OCI-LY7 (cell line): ENCODE data around the gene ACE. TPM values are rescaled to one million over a fixed set of nuclear protein-coding genes. Genes with fewer than 3 reads are reported as not detected.

Experiments
- BruUV-seq: library from RNA; stranded (reverse); fragments of 400-500 nt; replicated peaks from 2 replicates; lab custom pipeline; 2021; lab: Mats Ljungman, UMichigan
- CTCF ChIA-PET: fragments of 300-600 bp; sonication (Branson Sonifier 250); formaldehyde crosslinking; loops from one replicate; lab custom pipeline; 2022; ENCODE audit warnings: antibody characterized with exemption; ENCODE audit not compliant: unreplicated experiment; lab: Charles Lee
- POLR2A ChIA-PET: fragments of 300-600 bp; sonication (Branson Sonifier 250); formaldehyde crosslinking; loops from one replicate; lab custom pipeline; 2022; ENCODE audit warnings: antibody characterized with exemption; lab: Charles Lee
- DNase-seq: peaks from one replicate; pipeline ENCODE4 v3.0.0-alpha.2; 2015; ENCODE audit warnings: low spot score
- H2AFZ ChIP-seq: fragments of 200-600 bp; sonication (generic), shearing (Covaris generic); 2 replicates; pipeline ENCODE4 v1.6.1; 2014; ENCODE audit warnings: mild to moderate bottlenecking, antibody characterized with exemption, low read length, moderate library complexity
- H3K27ac ChIP-seq: fragments of 200-600 bp; sonication (generic); 2 replicates; pipeline ENCODE4 v1.5.1; 2014; ENCODE audit warnings: mixed run types, low read depth, mild to moderate bottlenecking, moderate library complexity, low read length, inconsistent platforms; ENCODE audit not compliant: poor library complexity, severe bottlenecking
- H3K36me3 ChIP-seq: fragments of 200-600 bp; sonication (generic); 2 replicates; pipeline ENCODE4 v1.6.1; 2014; ENCODE audit warnings: mild to moderate bottlenecking, antibody characterized with exemption, low read length, moderate library complexity, mixed read lengths; ENCODE audit not compliant: insufficient read depth
- H3K4me1 ChIP-seq: fragments of 200-600 bp; sonication (generic); 2 replicates; pipeline ENCODE4 v1.5.1; 2014; ENCODE audit warnings: mild to moderate bottlenecking, low read length; ENCODE audit not compliant: insufficient read depth, poor library complexity, severe bottlenecking
- H3K4me2 ChIP-seq: fragments of 200-600 bp; sonication (generic); 2 replicates; pipeline ENCODE4 v1.6.1; 2014; ENCODE audit warnings: mild to moderate bottlenecking, low read length
- H3K4me3 ChIP-seq: fragments of 200-600 bp; sonication (generic); 2 replicates; pipeline ENCODE4 v1.5.1; 2014; ENCODE audit warnings: mild to moderate bottlenecking, low read depth, low read length; ENCODE audit not compliant: poor library complexity, severe bottlenecking
- H3K79me2 ChIP-seq: fragments of 200-600 bp; sonication (generic); 2 replicates; pipeline ENCODE4 v1.6.1; 2016; ENCODE audit warnings: low read depth, mild to moderate bottlenecking, low read length, moderate library complexity, mixed read lengths; ENCODE audit not compliant: insufficient read depth
- H3K9me2 ChIP-seq: fragments of 200-600 bp; sonication (generic); 2 replicates; pipeline ENCODE4 v1.6.1; 2016; ENCODE audit warnings: mild to moderate bottlenecking, low read length, mixed read lengths; ENCODE audit not compliant: insufficient read depth
- H3K9me3 ChIP-seq: fragments of 200-600 bp; sonication (generic); 2 replicates; pipeline ENCODE4 v1.6.1; 2014; ENCODE audit warnings: mild to moderate bottlenecking, mixed run types, low read length, mixed read lengths
- H4K20me1 ChIP-seq: fragments of 200-600 bp; sonication (generic); 2 replicates; pipeline ENCODE4 v1.6.1; 2014; ENCODE audit warnings: mild to moderate bottlenecking, antibody characterized with exemption, low read length, moderate library complexity, mixed read lengths; ENCODE audit not compliant: insufficient read depth
- EZH2phosphoT487 ChIP-seq: fragments of 200-600 bp; sonication (generic); IDR thresholded peaks from 2 replicates; pipeline ENCODE4 v1.6.1; 2018; ENCODE audit warnings: low read depth, borderline replicate concordance, mild to moderate bottlenecking, mixed run types, antibody characterized with exemption, low read length, moderate library complexity, mixed read lengths
- intact Hi-C: fragments of 100-400 bp; cut with micrococcal nuclease; formaldehyde crosslinking; loops from one replicate; pipeline ENCODE4 v1.10.0; 2022; ENCODE audit not compliant: unreplicated experiment
- total RNA-seq, 2 experiments: library from RNA; depleted of rRNA in 1 of 2; stranded (reverse); fragments of >200 nt in 1 of 2; shearing (Covaris generic) in 1 of 2; gene quantifications; 2 replicates each; pipeline ENCODE4 v1.2.3, GENCODE V29; 2014 to 2022
- TF ChIP-seq, protein P1 (sequence below): fragments of 200-600 bp; sonication (generic); conservative IDR thresholded peaks from 2 replicates; pipeline ENCODE4 v1.5.1; 2014; ENCODE audit warnings: mild to moderate bottlenecking, antibody characterized with exemption, low read length, moderate library complexity, mixed read lengths

The ACE gene
- total RNA-seq, 2 experiments from 2014 or later, result 2.3 to 5.1 TPM

DNA sequence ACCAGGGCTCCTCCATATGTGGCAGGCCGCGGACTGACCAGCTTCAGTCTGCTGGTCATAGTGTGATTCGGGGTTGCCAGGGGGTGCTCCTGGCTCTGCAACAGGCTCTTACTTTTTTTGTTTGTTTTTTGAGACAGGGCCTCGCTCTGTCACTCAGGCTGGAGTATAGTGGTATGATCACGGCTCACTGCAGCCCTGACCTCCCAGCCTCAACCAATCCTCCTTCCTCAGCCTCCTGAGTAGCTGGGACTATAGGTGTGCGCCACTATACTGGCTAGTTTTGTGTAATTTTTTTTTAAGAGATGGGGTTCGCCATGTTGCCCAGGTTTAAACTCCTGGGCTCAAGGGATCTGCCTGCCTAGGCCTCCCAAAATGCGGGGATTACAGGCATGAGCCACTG, 34.5 kb downstream of the ACE start:
- ChIA-PET POLR2A (no interaction called here), CTCF (no interaction called here)

DNA sequence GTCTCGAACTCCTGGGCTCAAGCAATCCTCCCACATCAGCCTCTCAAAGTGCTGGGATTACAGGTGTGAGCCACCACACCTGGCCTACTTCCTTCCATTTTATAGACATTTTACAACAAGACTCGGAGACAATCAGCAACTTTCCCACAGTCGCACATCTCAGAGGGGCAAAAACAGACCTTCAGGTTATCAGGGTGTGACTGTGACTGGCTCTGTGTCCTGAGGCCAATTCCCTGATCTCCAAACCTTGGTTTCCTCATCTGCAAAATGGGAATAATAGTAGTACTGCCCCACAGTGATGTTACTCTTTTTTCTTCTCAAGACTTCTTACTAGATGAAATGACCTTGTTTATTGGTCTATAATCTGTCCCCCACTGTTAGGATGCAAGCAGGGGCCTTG, 35.5 kb downstream of the ACE start:
- no peaks in the 10 kb centered on the region for H4K20me1 ChIP-seq
- no TSS peak for BruUV-seq
- H3K79me2 ChIP-seq, result no peaks in the 10 kb centered on the region
- no peaks in the 10 kb centered on the region for H3K9me2 ChIP-seq
- TF ChIP-seq, protein P1, sequence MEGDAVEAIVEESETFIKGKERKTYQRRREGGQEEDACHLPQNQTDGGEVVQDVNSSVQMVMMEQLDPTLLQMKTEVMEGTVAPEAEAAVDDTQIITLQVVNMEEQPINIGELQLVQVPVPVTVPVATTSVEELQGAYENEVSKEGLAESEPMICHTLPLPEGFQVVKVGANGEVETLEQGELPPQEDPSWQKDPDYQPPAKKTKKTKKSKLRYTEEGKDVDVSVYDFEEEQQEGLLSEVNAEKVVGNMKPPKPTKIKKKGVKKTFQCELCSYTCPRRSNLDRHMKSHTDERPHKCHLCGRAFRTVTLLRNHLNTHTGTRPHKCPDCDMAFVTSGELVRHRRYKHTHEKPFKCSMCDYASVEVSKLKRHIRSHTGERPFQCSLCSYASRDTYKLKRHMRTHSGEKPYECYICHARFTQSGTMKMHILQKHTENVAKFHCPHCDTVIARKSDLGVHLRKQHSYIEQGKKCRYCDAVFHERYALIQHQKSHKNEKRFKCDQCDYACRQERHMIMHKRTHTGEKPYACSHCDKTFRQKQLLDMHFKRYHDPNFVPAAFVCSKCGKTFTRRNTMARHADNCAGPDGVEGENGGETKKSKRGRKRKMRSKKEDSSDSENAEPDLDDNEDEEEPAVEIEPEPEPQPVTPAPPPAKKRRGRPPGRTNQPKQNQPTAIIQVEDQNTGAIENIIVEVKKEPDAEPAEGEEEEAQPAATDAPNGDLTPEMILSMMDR, result no peak
- no peak for TF ChIP-seq EZH2phosphoT487
- H3K4me3 ChIP-seq, result no peak overlapping the region
- no peak for DNase-seq
- no peak overlapping the region for H3K4me2 ChIP-seq
- POLR2A ChIA-PET, result interaction anchor here (0.7 kb wide), 1 partner anchor 127 kb away, joined by 3 read pairs; no protein-coding TSS in a partner anchor
- CTCF ChIA-PET, result no interaction called here
- intact Hi-C loops, result no loop called here
- H2AFZ ChIP-seq, result no peak overlapping the region
- H3K9me3 ChIP-seq, result no peaks in the 10 kb centered on the region
- no peaks in the 10 kb centered on the region for H3K4me1 ChIP-seq
- H3K36me3 ChIP-seq, result no peaks in the 10 kb centered on the region
- no peak overlapping the region for H3K27ac ChIP-seq

More for the DNA sequence above, 34.5 kb downstream of the ACE start:
- H3K79me2 ChIP-seq, result no peaks in the 10 kb centered on the region
- H3K9me3 ChIP-seq, result no peaks in the 10 kb centered on the region
- intact Hi-C loops, result no loop called here
- H3K4me1 ChIP-seq, result no peaks in the 10 kb centered on the region
- H3K9me2 ChIP-seq, result no peaks in the 10 kb centered on the region
- TF ChIP-seq EZH2phosphoT487, result no peak
- TF ChIP-seq, protein P1, result no peak
- DNase-seq, result no peak
- no peak overlapping the region for H3K27ac ChIP-seq
- no peak overlapping the region for H3K4me2 ChIP-seq
- no peaks in the 10 kb centered on the region for H3K36me3 ChIP-seq
- no peak overlapping the region for H2AFZ ChIP-seq
- H3K4me3 ChIP-seq, result no peak overlapping the region
- no peaks in the 10 kb centered on the region for H4K20me1 ChIP-seq
- no TSS peak for BruUV-seq

DNA sequence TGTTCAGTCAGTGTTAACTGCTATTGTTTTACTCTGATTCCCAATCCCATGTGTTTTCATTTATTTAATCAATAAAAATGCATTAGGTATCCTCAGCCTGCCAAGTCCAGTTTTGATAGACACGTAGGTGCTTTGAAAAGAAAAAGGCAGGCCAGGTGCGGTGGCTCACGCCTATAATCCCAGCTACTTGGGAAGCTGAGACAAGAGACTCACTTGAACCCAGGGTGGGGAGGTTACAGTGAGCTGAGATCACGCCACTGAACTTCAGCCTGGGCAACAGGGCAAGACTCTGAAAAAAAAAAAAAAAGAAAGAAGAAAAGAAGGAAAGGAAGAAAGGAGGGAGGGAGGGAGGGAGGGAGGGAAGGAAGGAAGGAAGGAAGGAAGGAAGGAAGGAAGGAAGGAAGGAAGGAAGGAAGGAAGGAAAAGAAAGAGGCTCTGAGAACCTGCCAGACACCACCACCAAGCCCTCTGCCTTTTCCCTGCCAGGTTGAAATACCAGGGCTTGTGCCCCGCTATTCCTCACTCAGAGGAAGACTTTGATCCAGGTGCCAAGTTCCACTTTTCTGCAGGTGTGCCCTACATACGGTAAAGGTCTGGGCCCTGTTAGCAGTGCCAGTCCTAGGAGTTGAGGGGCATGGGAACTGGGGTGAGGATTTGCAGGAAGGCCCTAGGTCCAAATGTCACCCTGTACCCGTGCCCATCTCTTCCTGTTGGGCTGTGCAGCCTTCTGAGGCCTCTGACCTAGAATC, 36.2 kb downstream of the ACE start:
- ChIA-PET POLR2A (interaction anchor here (0.7 kb wide), 1 partner anchor 126 kb away, joined by 3 read pairs; no protein-coding TSS in a partner anchor), CTCF (no interaction called here)
- Histone ChIP-seq H4K20me1 (no peaks in the 10 kb centered on the region), H2AFZ (no peak overlapping the region), H3K4me2 (no peak overlapping the region), H3K27ac (no peak overlapping the region), H3K9me2 (no peaks in the 10 kb centered on the region), H3K79me2 (no peaks in the 10 kb centered on the region), H3K36me3 (no peaks in the 10 kb centered on the region), H3K4me3 (no peak overlapping the region), H3K9me3 (no peaks in the 10 kb centered on the region), H3K4me1 (no peaks in the 10 kb centered on the region)
- intact Hi-C loops, result no loop called here
- no peak for TF ChIP-seq EZH2phosphoT487
- TF ChIP-seq, protein P1, result no peak
- BruUV-seq, result no TSS peak
- no peak for DNase-seq
